ENCODE data around the gene BACE1-AS. TPM values are rescaled to one million over a fixed set of nuclear protein-coding genes. Genes with fewer than 3 reads are reported as not detected.
A peak's percentile ranks its signal among the peaks of the same experiment; 100 is the strongest.

BACE1-AS gene
- total and polyA plus RNA-seq, 2 of the 8 experiments (the other 6 are each of a cell fraction or from before 2014, with no cell fraction given), result 14.9 to 17.4 TPM

DNA sequence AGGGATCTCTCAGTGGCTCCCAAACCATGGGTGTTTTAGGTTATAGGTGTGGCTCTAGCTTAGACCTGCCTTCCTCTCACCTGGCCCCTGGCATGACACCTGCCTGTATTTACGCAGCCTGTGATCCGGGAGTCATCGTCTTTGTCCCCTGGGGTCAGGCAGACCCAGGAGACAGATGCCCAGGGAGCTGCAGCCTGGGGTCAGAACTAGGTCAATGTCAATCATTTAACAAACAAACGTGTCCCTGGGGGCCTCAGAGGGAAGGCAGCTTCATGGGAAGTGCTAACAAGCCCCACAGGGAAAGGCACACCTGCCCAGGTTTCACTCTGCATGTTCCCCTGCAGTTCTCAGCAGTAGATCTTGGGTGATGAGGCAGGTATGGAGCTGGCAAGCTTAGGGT, 12.0 kb downstream of the BACE1-AS start:
- 77% methylated on average over 4 of the region's 4 CpGs; no CpG with 5 or more reads in 1 of the 2 experiments for WGBS, 2 experiments (ENCODE audit: extremely low coverage in 1 of 2, insufficient coverage in 1 of 2, insufficient read length in 1 of 2, insufficient replicate concordance in 2 of 2, low coverage in 1 of 2, low lambda C conversion rate in 2 of 2, missing lambda C conversion rate in 1 of 2)
- Histone ChIP-seq H3K36me3 (ENCODE audit: control insufficient read depth in 2 of 4, insufficient read depth in 4 of 4, low read length in 3 of 4) (no peaks in the 10 kb centered on the region), H2BK12ac (ENCODE audit: low read depth, low read length) (peak overlapping the region; percentile 46; the same call in 1 of the 2 replicates), H2BK120ac (replicated peaks; ENCODE audit: low read depth, low read length) (no peak overlapping the region), H3K4me2 (ENCODE audit: insufficient read depth in 1 of 2, low read depth in 2 of 2, low read length in 2 of 2) (no peak overlapping the region), H4K8ac (ENCODE audit: extremely low read depth, insufficient read depth, low read length) (no peak overlapping the region), H2BK15ac (ENCODE audit: low read length) (peak overlapping the region; percentile 10; the same call in 1 of the 2 replicates), H3K18ac (ENCODE audit: extremely low read depth, low read length) (0 out of 2 replicates have a peak overlapping the region, but pooled peaks have one; percentile 20), H3K4ac (replicated peaks; ENCODE audit: insufficient read length, low read depth, low read length) (no peak overlapping the region), H3K56ac (replicated peaks; ENCODE audit: insufficient read length, low read depth, low read length) (no peak overlapping the region), H2BK5ac (ENCODE audit: low read depth, low read length) (peak overlapping the region; percentile 79; the same call in 1 of the 2 replicates), H3K27me3 (replicated peaks in 1 of 4; ENCODE audit: control insufficient read depth in 3 of 4, extremely low read depth in 1 of 4, insufficient read depth in 3 of 4, low read length in 3 of 4) (no peaks in the 10 kb centered on the region), H3K79me2 (ENCODE audit: control insufficient read depth in 1 of 2, insufficient read depth in 2 of 2, low read length in 2 of 2) (no peaks in the 10 kb centered on the region), H2BK20ac (ENCODE audit: low read length) (no peak overlapping the region), H3K27ac (ENCODE audit: low read depth, low read length) (no peak overlapping the region), H2AK5ac (ENCODE audit: low read depth, low read length) (no peak overlapping the region; the same call in 1 of the 2 replicates), H3K4me3 (ENCODE audit: extremely low read depth in 1 of 4, insufficient read depth in 2 of 4, low read depth in 3 of 4, low read length in 4 of 4) (no peak overlapping the region), H3K23ac (ENCODE audit: insufficient read length) (no peak overlapping the region), H2AFZ (ENCODE audit: low read length) (no peak overlapping the region), H3K9me3 (ENCODE audit: insufficient read depth in 2 of 2, low read depth in 1 of 2, low read length in 1 of 2) (no peaks in the 10 kb centered on the region), H3K9ac (replicated peaks in 1 of 4; ENCODE audit: extremely low read depth in 1 of 4, low read depth in 3 of 4, low read length in 3 of 4) (no peak overlapping the region), H3K14ac (ENCODE audit: insufficient read length) (no peak overlapping the region), H3K4me1 (replicated peaks in 1 of 4; ENCODE audit: control insufficient read depth in 3 of 4, insufficient read depth in 4 of 4, low read length in 3 of 4) (peaks cover 7 to 23% (median 15%) of the 10 kb centered on the region in 4 experiments), H3K23me2 (ENCODE audit: low read depth, low read length) (no peaks in the 10 kb centered on the region), H4K20me1 (replicated peaks in 1 of 2; ENCODE audit: control insufficient read depth in 1 of 2, insufficient read depth in 2 of 2, low read length in 2 of 2) (no peaks in the 10 kb centered on the region), H4K91ac (replicated peaks; ENCODE audit: insufficient read length, low read length) (no peak overlapping the region), H4K5ac (ENCODE audit: insufficient read length, low read depth, low read length) (no peak overlapping the region), H3K79me1 (ENCODE audit: low read depth, low read length) (no peaks in the 10 kb centered on the region)
- no peak for DNase-seq (ENCODE audit: low read depth in 1 of 2, low spot score in 2 of 2)
- POLR2A ChIA-PET (ENCODE audit: partially characterized antibody), result interaction anchor here (0.9 to 2.0 kb wide), 6 partner anchors 12 to 23 kb away, joined by 3 to 6 read pairs (median 4); partner anchors contain the start of genes BACE1 and BACE1-AS
- no peak for FAIRE-seq
- TF ChIP-seq TAF7 (optimal IDR thresholded peaks at IDR 0.05; ENCODE audit: borderline replicate concordance, low read depth, low read length), result no peak
- CTCF ChIA-PET (ENCODE audit: partially characterized antibody), result interaction anchor here (0.7 to 1.6 kb wide), 7 partner anchors 12 to 519 kb away, joined by 3 read pairs; partner anchors contain the start of gene BACE1-AS
